ENCODE data around the gene MSANTD1.

GRCh38 chr4:3227878-3228675, 20.9 kb upstream of the MSANTD1 start:
- TF ChIP-seq RFX5 (IDR thresholded peaks at IDR 0.05; ENCODE audit: borderline replicate concordance, low read depth, low read length) (no peak), CBX5 (IDR thresholded peaks at IDR 0.05; ENCODE audit: low read depth, low read length) (no peak), POLR2A (IDR thresholded peaks at IDR 0.05; ENCODE audit: control extremely low read depth in 1 of 2, low read depth in 2 of 2, low read length in 2 of 2) (no peak), CTCF (IDR thresholded peaks at IDR 0.05; ENCODE audit: control extremely low read depth in 1 of 3, insufficient read depth in 1 of 3, low read depth in 1 of 3, low read length in 3 of 3) (no peak), JUN (IDR thresholded peaks at IDR 0.05; ENCODE audit: low read depth, low read length) (no peak), MAX (IDR thresholded peaks at IDR 0.05) (no peak)

All from H1 (cell line).